Left ventricle myocardium inferior (tissue), 1 donor: ENCODE measurements around the gene SLC66A1. TPM values are rescaled to one million over a fixed set of nuclear protein-coding genes. Genes with fewer than 3 reads are reported as not detected.

ENCODE experiments used
- DNase-seq: peaks from one replicate; pipeline ENCODE4 v3.0.0-alpha.2; 2020
- H3K27ac ChIP-seq: fragments of 200-600 bp; replicated peaks from 2 replicates; pipeline ENCODE4 v1.8.0; 2021
- H3K27me3 ChIP-seq: fragments of 200-600 bp; 2 replicates; pipeline ENCODE4 v1.8.0; 2021; ENCODE audit warnings: low read depth
- H3K36me3 ChIP-seq: fragments of 200-600 bp; 2 replicates; pipeline ENCODE4 v1.8.0; 2021
- H3K4me1 ChIP-seq: fragments of 200-600 bp; 2 replicates; pipeline ENCODE4 v1.8.0; 2021
- H3K4me3 ChIP-seq: fragments of 200-600 bp; 2 replicates; pipeline ENCODE4 v1.8.0; 2021; ENCODE audit warnings: mild to moderate bottlenecking, moderate library complexity
- H3K9me3 ChIP-seq: fragments of 200-600 bp; replicated peaks from 2 replicates; pipeline ENCODE4 v1.8.0; 2021
- intact Hi-C: fragments of 100-400 bp; cut with micrococcal nuclease; formaldehyde crosslinking; loops from one replicate; pipeline ENCODE4 v1.11.0; 2022
- total RNA-seq: library from RNA; stranded (reverse); fragmentation: NEBNext Ultra II Directional; extraction: Animal tissue kit (Norgen Biotek cat#: 25700); gene quantifications from one replicate; pipeline ENCODE4 v1.2.1, GENCODE V29; 2021
- TF ChIP-seq, protein P1 (sequence below): fragments of 200-600 bp; IDR thresholded peaks from 2 replicates; pipeline ENCODE4 v1.8.0; 2021; ENCODE audit warnings: antibody characterized with exemption, mild to moderate bottlenecking, borderline replicate concordance
- donor health status: DM: no; HTN: yes; CAD: no; lungs with severe emphysema.

Gene SLC66A1
- total RNA-seq, 1 donor from 2014 or later = 5.8 TPM

DNA sequence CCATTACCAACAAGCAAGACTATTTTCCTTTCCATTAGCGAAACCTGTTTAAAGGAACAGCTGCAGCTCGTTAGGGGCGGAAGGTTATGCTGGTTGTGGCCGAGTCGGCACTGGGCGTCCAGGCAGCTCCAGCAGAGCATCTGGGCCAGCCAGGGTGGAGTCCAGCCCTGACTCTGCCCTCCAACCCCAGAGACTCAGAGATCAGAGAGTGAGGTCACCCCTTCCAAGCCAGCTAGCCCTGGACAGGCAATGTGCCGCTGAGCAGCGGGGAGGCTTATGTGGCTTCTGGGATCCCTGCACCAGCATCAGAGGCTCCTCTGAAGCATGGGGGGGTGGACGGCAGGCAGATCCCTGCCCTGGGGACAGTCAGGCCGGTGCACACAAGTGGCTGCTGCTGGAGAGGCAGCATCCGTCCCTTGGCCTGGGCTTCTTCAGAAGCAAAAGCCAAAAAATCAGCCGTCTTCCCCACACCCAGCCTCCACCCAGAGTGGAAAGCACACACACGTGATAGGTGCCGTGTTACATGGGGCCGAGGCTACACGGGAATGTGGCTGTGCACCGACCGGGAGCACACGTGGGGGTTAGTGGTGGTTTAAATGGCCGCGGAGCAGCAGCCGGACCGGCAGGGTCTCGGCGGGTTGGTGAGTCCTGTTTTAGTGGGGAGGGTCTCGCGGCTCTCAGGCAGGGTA lies 30.1 kb downstream of the SLC66A1 start:
- intact Hi-C loops = no loop called here
- Histone ChIP-seq H3K9me3 (no peaks in the 10 kb centered on the region), H3K27ac (peak overlapping the region; percentile 44), H3K27me3 (no peaks in the 10 kb centered on the region), H3K4me1 (peaks cover 22% of the 10 kb centered on the region), H3K4me3 (no peak overlapping the region), H3K36me3 (peaks cover 72% of the 10 kb centered on the region)
- peak; percentile 59 for DNase-seq
- TF ChIP-seq, protein P1, sequence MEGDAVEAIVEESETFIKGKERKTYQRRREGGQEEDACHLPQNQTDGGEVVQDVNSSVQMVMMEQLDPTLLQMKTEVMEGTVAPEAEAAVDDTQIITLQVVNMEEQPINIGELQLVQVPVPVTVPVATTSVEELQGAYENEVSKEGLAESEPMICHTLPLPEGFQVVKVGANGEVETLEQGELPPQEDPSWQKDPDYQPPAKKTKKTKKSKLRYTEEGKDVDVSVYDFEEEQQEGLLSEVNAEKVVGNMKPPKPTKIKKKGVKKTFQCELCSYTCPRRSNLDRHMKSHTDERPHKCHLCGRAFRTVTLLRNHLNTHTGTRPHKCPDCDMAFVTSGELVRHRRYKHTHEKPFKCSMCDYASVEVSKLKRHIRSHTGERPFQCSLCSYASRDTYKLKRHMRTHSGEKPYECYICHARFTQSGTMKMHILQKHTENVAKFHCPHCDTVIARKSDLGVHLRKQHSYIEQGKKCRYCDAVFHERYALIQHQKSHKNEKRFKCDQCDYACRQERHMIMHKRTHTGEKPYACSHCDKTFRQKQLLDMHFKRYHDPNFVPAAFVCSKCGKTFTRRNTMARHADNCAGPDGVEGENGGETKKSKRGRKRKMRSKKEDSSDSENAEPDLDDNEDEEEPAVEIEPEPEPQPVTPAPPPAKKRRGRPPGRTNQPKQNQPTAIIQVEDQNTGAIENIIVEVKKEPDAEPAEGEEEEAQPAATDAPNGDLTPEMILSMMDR = no peak

DNA sequence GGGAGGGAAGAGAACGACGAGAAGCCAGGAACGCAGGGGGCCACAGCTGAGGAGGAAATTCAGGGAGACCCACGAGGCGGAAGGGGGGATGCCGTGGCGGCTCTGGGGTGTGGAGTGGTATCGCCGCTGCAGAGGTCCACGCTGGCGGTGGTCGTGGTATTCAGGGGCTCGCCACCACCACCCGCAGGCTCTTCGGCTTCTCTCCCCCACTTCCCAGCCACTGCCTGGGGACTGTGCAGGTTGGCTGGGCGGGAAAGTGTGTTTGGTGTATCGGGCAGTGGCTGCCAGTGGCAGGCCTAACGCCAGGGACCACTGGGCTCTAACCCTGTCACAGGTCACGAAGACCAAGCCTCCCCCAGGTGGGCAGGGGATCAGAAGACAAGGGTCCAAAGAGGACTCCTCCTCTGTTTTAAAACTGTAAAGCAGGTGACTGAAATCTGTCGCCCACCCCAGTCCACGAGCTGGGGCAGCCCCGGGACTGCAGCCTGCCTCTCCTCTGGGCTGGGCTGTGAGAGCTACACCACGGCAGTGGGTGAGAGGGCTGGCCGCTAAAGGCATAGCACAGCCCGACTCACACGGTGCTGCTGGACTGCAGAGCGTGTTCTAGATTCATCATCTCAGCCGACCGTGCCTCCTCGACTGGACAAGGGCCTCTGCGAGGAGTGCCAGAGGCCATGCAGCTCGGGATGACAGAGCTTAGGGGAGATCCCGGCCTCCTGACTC lies 30.9 kb downstream of the SLC66A1 start:
- Histone ChIP-seq H3K27me3 (no peaks in the 10 kb centered on the region), H3K27ac (peak overlapping the region; percentile 44), H3K9me3 (no peaks in the 10 kb centered on the region), H3K4me3 (no peak overlapping the region), H3K36me3 (peaks cover 70% of the 10 kb centered on the region), H3K4me1 (peaks cover 22% of the 10 kb centered on the region)
- no peak for DNase-seq
- intact Hi-C loops = no loop called here
- TF ChIP-seq, protein P1 = no peak

DNA sequence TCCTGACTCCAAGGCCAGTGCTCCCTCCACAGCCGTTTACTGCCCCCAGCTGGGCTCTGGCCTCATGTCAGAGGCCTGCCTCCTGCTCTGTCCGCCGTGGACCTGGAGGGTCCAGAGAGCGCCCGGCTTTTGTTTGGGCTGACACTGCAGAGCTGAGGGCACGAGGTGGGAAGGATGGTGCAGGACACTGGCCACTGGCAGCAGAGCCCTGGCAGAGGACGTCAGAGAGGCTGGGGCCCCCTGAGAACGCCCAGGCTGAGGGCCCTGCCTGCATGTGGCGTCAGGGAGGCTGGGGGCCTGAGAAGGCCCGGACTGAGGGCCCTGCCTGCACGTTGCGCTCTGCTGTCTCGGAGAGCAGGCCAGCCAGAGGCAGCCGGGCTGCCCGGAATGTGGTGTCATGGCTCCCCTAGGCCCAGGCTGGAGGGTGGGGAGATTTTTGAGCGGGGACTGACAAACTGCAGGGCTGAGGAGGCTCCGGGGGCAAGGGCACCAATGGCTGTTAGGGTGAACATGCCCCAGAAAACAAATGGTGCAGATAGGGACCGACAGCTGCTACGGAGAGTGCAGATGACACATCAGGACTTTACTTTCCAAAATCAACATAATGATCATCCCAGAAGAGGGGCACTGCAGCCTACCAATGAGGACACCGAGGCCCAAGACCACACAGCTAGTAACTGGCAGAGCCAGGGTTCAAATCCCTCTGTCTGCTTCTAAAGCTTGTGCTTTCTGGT lies 31.7 kb downstream of the SLC66A1 start:
- H3K27ac ChIP-seq = no peak overlapping the region

DNA sequence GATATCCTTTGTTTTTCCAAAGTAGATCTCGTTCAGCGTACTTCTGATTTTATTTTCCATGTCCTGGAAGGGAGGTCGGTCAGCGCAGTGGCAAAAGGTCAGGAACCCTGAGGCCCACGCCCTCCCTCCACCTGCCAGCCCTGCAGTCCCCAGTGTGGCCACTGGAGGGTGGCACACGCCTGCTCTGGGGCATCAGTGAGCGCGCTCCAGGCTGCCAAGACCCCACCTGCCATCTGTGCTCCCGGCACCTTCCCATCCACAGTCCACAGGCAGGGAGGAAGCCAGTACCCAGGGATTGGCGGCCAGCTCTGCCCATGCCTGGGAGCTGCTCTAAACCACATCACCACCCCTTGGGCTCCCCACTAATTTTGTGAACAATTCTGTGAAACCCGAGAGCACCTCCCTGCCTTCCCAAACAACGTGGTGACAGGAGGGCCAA lies 32.3 kb downstream of the SLC66A1 start:
- peak; percentile 65 for DNase-seq
- TF ChIP-seq, protein P1 = peak; percentile 92
- intact Hi-C loops = no loop called here
- peaks cover 66% of the 10 kb centered on the region for H3K36me3 ChIP-seq
- H3K4me3 ChIP-seq = no peak overlapping the region
- no peaks in the 10 kb centered on the region for H3K27me3 ChIP-seq
- peaks cover 22% of the 10 kb centered on the region for H3K4me1 ChIP-seq
- peak overlapping the region; percentile 24 for H3K27ac ChIP-seq
- no peaks in the 10 kb centered on the region for H3K9me3 ChIP-seq

More for the DNA sequence above, 31.7 kb downstream of the SLC66A1 start:
- TF ChIP-seq, protein P1 = no peak
- no peak overlapping the region for H3K4me3 ChIP-seq
- peaks cover 64% of the 10 kb centered on the region for H3K36me3 ChIP-seq
- H3K9me3 ChIP-seq = no peaks in the 10 kb centered on the region
- no peak for DNase-seq
- intact Hi-C loops = no loop called here
- H3K4me1 ChIP-seq = peaks cover 22% of the 10 kb centered on the region
- no peaks in the 10 kb centered on the region for H3K27me3 ChIP-seq

DNA sequence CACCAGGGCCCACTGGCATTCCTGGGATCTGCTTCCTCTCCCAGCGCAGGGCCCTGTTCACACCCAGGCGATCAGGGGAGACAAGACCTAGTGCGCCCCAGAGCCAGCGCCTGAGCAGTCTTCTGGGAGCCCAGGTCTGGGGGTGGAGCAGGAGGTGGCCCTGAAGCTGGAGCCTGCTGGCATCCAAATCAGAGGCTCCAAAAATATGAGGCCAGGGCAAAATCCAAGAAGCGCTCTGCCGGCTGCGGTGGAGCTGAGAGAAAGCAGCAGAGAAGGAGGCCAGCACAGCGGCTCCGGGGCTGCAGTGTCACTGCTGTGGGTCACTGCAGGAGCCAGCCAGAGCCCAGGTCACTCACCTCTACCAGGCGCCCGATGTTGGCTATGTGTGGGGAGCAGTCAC lies 32.7 kb downstream of the SLC66A1 start:
- H3K9me3 ChIP-seq = no peaks in the 10 kb centered on the region
- TF ChIP-seq, protein P1 = no peak
- H3K4me1 ChIP-seq = peaks cover 22% of the 10 kb centered on the region
- H3K36me3 ChIP-seq = peaks cover 66% of the 10 kb centered on the region
- intact Hi-C loops = loop anchor here (5.0 kb wide), 1 partner anchor 302 kb away; no protein-coding TSS in a partner anchor
- H3K4me3 ChIP-seq = no peak overlapping the region
- peak overlapping the region; percentile 24 for H3K27ac ChIP-seq
- DNase-seq = no peak
- H3K27me3 ChIP-seq = no peaks in the 10 kb centered on the region
